PC-3 (cell line): ENCODE results near the gene LYG2.

Source experiments
- CTCF ChIP-seq: fragments of 300-600 bp; sonication (generic); conservative IDR thresholded peaks from 2 replicates; pipeline ENCODE4 v1.5.1; 2017; ENCODE audit warnings: antibody characterized with exemption, low read depth, mild to moderate bottlenecking, low read length
- EZH2 ChIP-seq: fragments of 300-600 bp; sonication (generic); IDR thresholded peaks from one replicate; pipeline ENCODE4 v1.6.1; 2017; ENCODE audit warnings: antibody characterized with exemption, mild to moderate bottlenecking, low read length; ENCODE audit not compliant: unreplicated experiment
- EZH2phosphoT487 ChIP-seq: fragments of 300-600 bp; sonication (generic); IDR thresholded peaks from 2 replicates; pipeline ENCODE4 v1.6.1; 2018; ENCODE audit warnings: mild to moderate bottlenecking, antibody characterized with exemption, low read length, borderline replicate concordance

GRCh38 chr2:99279969-99280695, 24.7 kb upstream of the LYG2 start:
- TF ChIP-seq CTCF (no peak), EZH2 (no peak), EZH2phosphoT487 (no peak)
